Renal pelvis (tissue), 4 donors: ENCODE results near the gene FAM107A. TPM values are rescaled to one million over a fixed set of nuclear protein-coding genes. Genes with fewer than 3 reads are reported as not detected.

Source experiments
- DNase-seq: peaks from one replicate; pipeline ENCODE4 v3.0.0-alpha.2; 2013
- polyA plus RNA-seq, 3 donors: library from polyadenylated mRNA; unstranded; fragments of 120-200 nt; gene quantifications; one replicate each; pipeline ENCODE4 v1.2.1, GENCODE V29; 2013; ENCODE audit not compliant: insufficient read length in 3 of 3

The FAM107A gene
- polyA plus RNA-seq, 3 donors = 3.5 to 4.4 (median 3.9) TPM

GRCh38 chr3:58596834-58597518 lies 19.8 kb upstream of the FAM107A start:
- no peak for DNase-seq

- DNase-seq = no peak
These were observed 16.9 kb upstream of the FAM107A start for GRCh38 chr3:58594117-58594516.

- DNase-seq = no peak
These were observed 14.6 kb upstream of the FAM107A start for GRCh38 chr3:58591517-58592510.

GRCh38 chr3:58588030-58588614 lies 10.9 kb upstream of the FAM107A start:
- DNase-seq = peak; percentile 81

- no peak for DNase-seq
These were observed 9.6 kb upstream of the FAM107A start for GRCh38 chr3:58586776-58587192.

GRCh38 chr3:58585994-58586393 lies 8.8 kb upstream of the FAM107A start:
- peak; percentile 76 for DNase-seq

- DNase-seq = peak; percentile 76
These were observed 8.0 kb upstream of the FAM107A start for GRCh38 chr3:58585005-58585786.

GRCh38 chr3:58584690-58585004 lies 7.5 kb upstream of the FAM107A start:
- DNase-seq = no peak

GRCh38 chr3:58581328-58582091 lies 4.3 kb upstream of the FAM107A start:
- DNase-seq = peak; percentile 76

GRCh38 chr3:58580826-58581327 lies 3.7 kb upstream of the FAM107A start:
- DNase-seq = no peak

GRCh38 chr3:58578873-58579272 lies 1.7 kb upstream of the FAM107A start:
- DNase-seq = no peak

- DNase-seq = no peak
These were observed 475 bp downstream of the FAM107A start for GRCh38 chr3:58576716-58577115.

GRCh38 chr3:58575971-58576652 lies 1.1 kb downstream of the FAM107A start:
- DNase-seq = no peak

- DNase-seq = no peak
These were observed 2.5 kb downstream of the FAM107A start for GRCh38 chr3:58574682-58575081.

- no peak for DNase-seq
These were observed 3.1 kb downstream of the FAM107A start for GRCh38 chr3:58574106-58574505.

- DNase-seq = peak; percentile 65
These were observed 3.6 kb downstream of the FAM107A start for GRCh38 chr3:58573640-58574039.

GRCh38 chr3:58572634-58573230 lies 4.5 kb downstream of the FAM107A start:
- no peak for DNase-seq

- no peak for DNase-seq
These were observed 5.1 kb downstream of the FAM107A start for GRCh38 chr3:58572013-58572633.

GRCh38 chr3:58570851-58571250 lies 6.3 kb downstream of the FAM107A start:
- DNase-seq = no peak
